SU-DHL-6 (cell line): ENCODE measurements around the gene AP3M1.

Source experiments
- EZH2phosphoT487 ChIP-seq: fragments of 200-600 bp; sonication (generic), shearing (Covaris generic); conservative IDR thresholded peaks from 2 replicates; pipeline ENCODE4 v1.6.1; 2018; ENCODE audit warnings: mild to moderate bottlenecking, antibody characterized with exemption, low read length, moderate library complexity, mixed read lengths
- TF ChIP-seq, protein P1 (sequence below): fragments of 200-600 bp; sonication (generic); IDR thresholded peaks from one replicate; pipeline ENCODE4 v1.5.1; 2017; ENCODE audit warnings: antibody characterized with exemption, mild to moderate bottlenecking, low read length, moderate library complexity; ENCODE audit not compliant: insufficient read depth, poor library complexity, severe bottlenecking

DNA sequence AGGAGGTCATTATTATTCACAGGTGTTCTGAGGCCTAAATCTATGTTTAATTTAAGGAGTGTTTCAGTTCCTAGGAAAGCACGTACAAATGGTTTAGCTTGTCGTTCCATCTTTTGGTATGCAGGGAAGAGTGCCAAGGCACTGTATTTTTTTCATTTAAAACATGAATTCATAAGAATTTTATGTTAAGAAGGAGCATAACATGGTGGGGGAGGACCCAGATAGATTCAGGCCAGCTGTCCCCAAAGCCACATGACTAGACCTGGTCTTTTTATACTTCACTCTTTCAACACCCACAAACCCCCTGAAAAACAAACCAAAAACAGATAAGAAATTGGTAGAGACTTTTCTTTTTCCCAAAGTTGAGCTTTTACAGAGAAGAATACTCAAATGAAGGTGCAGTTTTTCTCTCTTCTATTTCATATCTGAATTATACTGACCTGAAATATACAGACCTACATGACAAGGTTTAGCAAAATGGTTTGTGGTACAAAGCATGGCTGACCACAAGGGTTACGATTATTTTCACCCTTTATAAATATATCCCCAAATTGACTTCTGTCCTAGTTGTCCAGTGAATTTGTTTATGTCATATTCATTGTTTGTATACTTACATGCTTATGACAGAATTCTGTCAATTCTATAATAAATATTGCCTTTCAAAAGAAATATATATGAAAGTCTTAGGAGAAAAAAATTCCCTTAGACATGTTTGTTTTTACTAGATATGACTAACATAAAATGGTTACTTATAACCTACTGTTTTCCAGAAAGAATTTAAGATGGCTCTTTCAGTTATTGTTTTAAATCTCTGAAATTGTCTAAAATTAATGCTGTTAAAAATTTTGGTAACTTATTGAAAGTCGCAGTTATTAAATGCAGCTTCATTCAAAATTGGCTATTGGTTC lies 71.3 kb downstream of the AP3M1 start:
- TF ChIP-seq, protein P1, sequence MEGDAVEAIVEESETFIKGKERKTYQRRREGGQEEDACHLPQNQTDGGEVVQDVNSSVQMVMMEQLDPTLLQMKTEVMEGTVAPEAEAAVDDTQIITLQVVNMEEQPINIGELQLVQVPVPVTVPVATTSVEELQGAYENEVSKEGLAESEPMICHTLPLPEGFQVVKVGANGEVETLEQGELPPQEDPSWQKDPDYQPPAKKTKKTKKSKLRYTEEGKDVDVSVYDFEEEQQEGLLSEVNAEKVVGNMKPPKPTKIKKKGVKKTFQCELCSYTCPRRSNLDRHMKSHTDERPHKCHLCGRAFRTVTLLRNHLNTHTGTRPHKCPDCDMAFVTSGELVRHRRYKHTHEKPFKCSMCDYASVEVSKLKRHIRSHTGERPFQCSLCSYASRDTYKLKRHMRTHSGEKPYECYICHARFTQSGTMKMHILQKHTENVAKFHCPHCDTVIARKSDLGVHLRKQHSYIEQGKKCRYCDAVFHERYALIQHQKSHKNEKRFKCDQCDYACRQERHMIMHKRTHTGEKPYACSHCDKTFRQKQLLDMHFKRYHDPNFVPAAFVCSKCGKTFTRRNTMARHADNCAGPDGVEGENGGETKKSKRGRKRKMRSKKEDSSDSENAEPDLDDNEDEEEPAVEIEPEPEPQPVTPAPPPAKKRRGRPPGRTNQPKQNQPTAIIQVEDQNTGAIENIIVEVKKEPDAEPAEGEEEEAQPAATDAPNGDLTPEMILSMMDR, result no peak
- no peak for TF ChIP-seq EZH2phosphoT487
